ENCODE data around the gene NSL1. TPM values are rescaled to one million over a fixed set of nuclear protein-coding genes. Genes with fewer than 3 reads are reported as not detected.

NSL1 gene
- total and polyA plus RNA-seq, 2 donors (not counting 1 experiment from before 2014, with no cell fraction given) = 20.5 to 45.9 TPM

- peak; percentile 24 for ATAC-seq (ENCODE audit: low read depth)
- TF ChIP-seq, protein P1, sequence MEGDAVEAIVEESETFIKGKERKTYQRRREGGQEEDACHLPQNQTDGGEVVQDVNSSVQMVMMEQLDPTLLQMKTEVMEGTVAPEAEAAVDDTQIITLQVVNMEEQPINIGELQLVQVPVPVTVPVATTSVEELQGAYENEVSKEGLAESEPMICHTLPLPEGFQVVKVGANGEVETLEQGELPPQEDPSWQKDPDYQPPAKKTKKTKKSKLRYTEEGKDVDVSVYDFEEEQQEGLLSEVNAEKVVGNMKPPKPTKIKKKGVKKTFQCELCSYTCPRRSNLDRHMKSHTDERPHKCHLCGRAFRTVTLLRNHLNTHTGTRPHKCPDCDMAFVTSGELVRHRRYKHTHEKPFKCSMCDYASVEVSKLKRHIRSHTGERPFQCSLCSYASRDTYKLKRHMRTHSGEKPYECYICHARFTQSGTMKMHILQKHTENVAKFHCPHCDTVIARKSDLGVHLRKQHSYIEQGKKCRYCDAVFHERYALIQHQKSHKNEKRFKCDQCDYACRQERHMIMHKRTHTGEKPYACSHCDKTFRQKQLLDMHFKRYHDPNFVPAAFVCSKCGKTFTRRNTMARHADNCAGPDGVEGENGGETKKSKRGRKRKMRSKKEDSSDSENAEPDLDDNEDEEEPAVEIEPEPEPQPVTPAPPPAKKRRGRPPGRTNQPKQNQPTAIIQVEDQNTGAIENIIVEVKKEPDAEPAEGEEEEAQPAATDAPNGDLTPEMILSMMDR (IDR thresholded peaks at IDR 0.05) = no peak
- no peak for TF ChIP-seq EZH2 (IDR thresholded peaks at IDR 0.05; ENCODE audit: borderline replicate concordance, insufficient read depth, low read depth, low read length, poor library complexity, severe bottlenecking)
- Histone ChIP-seq H3K4me1 (ENCODE audit: control insufficient read depth in 2 of 2, insufficient read depth in 2 of 2, low read length in 2 of 2) (peaks cover 34 to 40% of the 10 kb centered on the region in 2 donors), H3K79me2 (ENCODE audit: control insufficient read depth, insufficient read depth, low read length) (peaks cover 29% of the 10 kb centered on the region), H2AFZ (ENCODE audit: insufficient read depth, low read depth, low read length, poor library complexity, severe bottlenecking) (no peak overlapping the region), H3K9me3 (ENCODE audit: control extremely low read depth in 1 of 3, control insufficient read depth in 2 of 3, insufficient read depth in 1 of 3, low read length in 2 of 3) (no peaks in the 10 kb centered on the region), H3K36me3 (replicated peaks in 1 of 2; ENCODE audit: control extremely low read depth in 1 of 2, control insufficient read depth in 1 of 2, extremely low read depth in 1 of 2, insufficient read depth in 2 of 2, low read length in 1 of 2) (no peaks in the 10 kb centered on the region), H3K9ac (ENCODE audit: low read length) (peak overlapping the region; percentile 17), H3K27me3 (replicated peaks in 1 of 4; ENCODE audit: control extremely low read depth in 1 of 4, control insufficient read depth in 3 of 4, insufficient read depth in 4 of 4, low read length in 3 of 4) (no peaks in the 10 kb centered on the region), H4K20me1 (ENCODE audit: control insufficient read depth, insufficient read depth, low read length, poor library complexity, severe bottlenecking) (peaks cover 5% of the 10 kb centered on the region), H3K27ac (ENCODE audit: low read length in 2 of 2) (peak overlapping the region; percentile 25 to 77), H3K4me3 (ENCODE audit: control extremely low read depth in 1 of 5, extremely low read depth in 1 of 5, insufficient read depth in 1 of 5, low read depth in 2 of 5, low read length in 4 of 5) (peak overlapping the region in 3 of 5 experiments; percentile 3 to 40 (median 5)), H3K4me2 (replicated peaks; ENCODE audit: low read depth, low read length, poor library complexity, severe bottlenecking) (peak overlapping the region; percentile 52)
- WGBS (ENCODE audit: insufficient coverage) = 66% methylated on average over 2 of the region's 3 CpGs
- CTCF ChIA-PET = interaction anchor here (1.4 to 1.6 kb wide), 2 partner anchors 9 to 51 kb away, joined by 3 to 7 read pairs; no protein-coding TSS in a partner anchor
- H3K4me1 Mint-ChIP-seq = peaks cover 34% of the 10 kb centered on the region
- intact Hi-C loops (cut with micrococcal nuclease) = loop anchor here (5.0 kb wide), 1 partner anchor 39 kb away; the partner anchor contains the start of genes NSL1 and TATDN3
- no peaks in the 10 kb centered on the region for H3K27me3 Mint-ChIP-seq
- H3K27ac Mint-ChIP-seq = peak overlapping the region; percentile 79
- POLR2A ChIA-PET = no interaction called here
- peak; percentile 10 for DNase-seq
- peak overlapping the region; percentile 77 for H3K4me3 Mint-ChIP-seq
- H3K9me3 Mint-ChIP-seq (ENCODE audit: insufficient read depth) = no peaks in the 10 kb centered on the region
These were observed 38.6 kb downstream of the NSL1 start for GRCh38 chr1:212752934-212753497.

GRCh38 chr1:212752252-212752933 is 39.2 kb downstream of the NSL1 start:
- Histone ChIP-seq H3K9me3 (ENCODE audit: control extremely low read depth in 1 of 3, control insufficient read depth in 2 of 3, insufficient read depth in 1 of 3, low read length in 2 of 3) (no peaks in the 10 kb centered on the region), H3K27ac (ENCODE audit: low read length in 2 of 2) (peak overlapping the region; percentile 25 to 77), H2AFZ (ENCODE audit: insufficient read depth, low read depth, low read length, poor library complexity, severe bottlenecking) (no peak overlapping the region), H4K20me1 (ENCODE audit: control insufficient read depth, insufficient read depth, low read length, poor library complexity, severe bottlenecking) (peaks cover 5% of the 10 kb centered on the region), H3K79me2 (ENCODE audit: control insufficient read depth, insufficient read depth, low read length) (peaks cover 33% of the 10 kb centered on the region), H3K4me1 (ENCODE audit: control insufficient read depth in 2 of 2, insufficient read depth in 2 of 2, low read length in 2 of 2) (peaks cover 34 to 40% of the 10 kb centered on the region in 2 donors), H3K36me3 (replicated peaks in 1 of 2; ENCODE audit: control extremely low read depth in 1 of 2, control insufficient read depth in 1 of 2, extremely low read depth in 1 of 2, insufficient read depth in 2 of 2, low read length in 1 of 2) (no peaks in the 10 kb centered on the region), H3K9ac (ENCODE audit: low read length) (peak overlapping the region; percentile 17), H3K27me3 (replicated peaks in 1 of 4; ENCODE audit: control extremely low read depth in 1 of 4, control insufficient read depth in 3 of 4, insufficient read depth in 4 of 4, low read length in 3 of 4) (no peaks in the 10 kb centered on the region), H3K4me3 (ENCODE audit: control extremely low read depth in 1 of 5, extremely low read depth in 1 of 5, insufficient read depth in 1 of 5, low read depth in 2 of 5, low read length in 4 of 5) (peak overlapping the region in 2 of 5 experiments; percentile 3 to 40), H3K4me2 (replicated peaks; ENCODE audit: low read depth, low read length, poor library complexity, severe bottlenecking) (peak overlapping the region; percentile 52)
- ChIA-PET CTCF (interaction anchor here (1.4 kb wide), 1 partner anchor 10 kb away, joined by 7 read pairs; no protein-coding TSS in a partner anchor), POLR2A (no interaction called here)
- Mint-ChIP-seq H3K9me3 (ENCODE audit: insufficient read depth) (no peaks in the 10 kb centered on the region), H3K27ac (peak overlapping the region; percentile 79), H3K27me3 (no peaks in the 10 kb centered on the region), H3K4me1 (peaks cover 34% of the 10 kb centered on the region), H3K4me3 (peak overlapping the region; percentile 77)
- WGBS (ENCODE audit: insufficient coverage) = no CpG with 5 or more reads among the region's 3 CpGs
- intact Hi-C loops (cut with micrococcal nuclease) = loop anchor here (5.0 kb wide), 1 partner anchor 40 kb away; the partner anchor contains the start of genes NSL1 and TATDN3
- DNase-seq (peak; percentile 35), ATAC-seq (ENCODE audit: low read depth) (peak; percentile 32)
- TF ChIP-seq EZH2 (IDR thresholded peaks at IDR 0.05; ENCODE audit: borderline replicate concordance, insufficient read depth, low read depth, low read length, poor library complexity, severe bottlenecking) = no peak
- TF ChIP-seq, protein P1 (IDR thresholded peaks at IDR 0.05) = no peak

Measured in B cell (primary cell).